Activated CD4-positive, alpha-beta T cell treated with anti-CD3 and anti-CD28 coated beads, Interleukin-2, amount 50 U/mL, for 24 hours (primary cell): Measurements from ENCODE around the gene PJA1.

Experiments
- DNase-seq, 2 donors: peaks; one replicate each; pipeline ENCODE4 v3.0.0-alpha.2; 2020; ENCODE audit warnings: low read depth in 1 of 2, low spot score in 1 of 2

PJA1 gene

GRCh38 chrX:69172937-69173336 is 7.7 kb upstream of the PJA1 start:
- no peak for DNase-seq

- DNase-seq, result no peak
These were observed 5.1 kb upstream of the PJA1 start for GRCh38 chrX:69170319-69170718.

GRCh38 chrX:69163936-69164741 is 1.1 kb downstream of the PJA1 start:
- DNase-seq, result peak; percentile 1 to 19

GRCh38 chrX:69162361-69162865 is 2.8 kb downstream of the PJA1 start:
- DNase-seq, result no peak

DNA sequence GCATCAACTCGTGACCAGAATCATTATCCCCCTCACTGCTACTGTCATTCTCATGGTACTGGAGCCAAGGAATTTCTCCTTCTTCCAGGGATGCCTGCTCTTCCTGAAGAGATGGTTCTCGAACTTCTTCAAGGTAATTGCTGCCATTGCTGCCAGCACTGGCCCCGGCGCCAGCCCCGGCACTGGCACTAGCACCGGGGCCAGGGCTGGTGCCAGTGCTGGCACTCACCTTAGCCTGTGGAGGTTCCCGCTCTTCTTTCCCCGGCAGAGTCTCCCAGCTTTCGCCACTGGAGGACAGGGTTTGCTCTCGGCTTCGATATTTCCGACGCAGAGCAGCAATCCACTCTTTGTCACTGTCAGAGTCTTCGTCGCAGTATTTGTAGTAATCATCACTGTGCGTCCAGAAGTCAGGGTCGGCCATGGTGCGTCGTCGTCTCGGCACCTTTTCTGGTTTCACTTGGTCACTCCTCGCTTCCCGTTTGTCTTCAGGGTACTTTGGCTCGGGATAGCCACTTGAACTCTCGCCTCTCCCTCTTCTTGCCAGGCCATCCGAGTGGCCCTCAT is 3.4 kb downstream of the PJA1 start:
- DNase-seq, result no peak

DNA sequence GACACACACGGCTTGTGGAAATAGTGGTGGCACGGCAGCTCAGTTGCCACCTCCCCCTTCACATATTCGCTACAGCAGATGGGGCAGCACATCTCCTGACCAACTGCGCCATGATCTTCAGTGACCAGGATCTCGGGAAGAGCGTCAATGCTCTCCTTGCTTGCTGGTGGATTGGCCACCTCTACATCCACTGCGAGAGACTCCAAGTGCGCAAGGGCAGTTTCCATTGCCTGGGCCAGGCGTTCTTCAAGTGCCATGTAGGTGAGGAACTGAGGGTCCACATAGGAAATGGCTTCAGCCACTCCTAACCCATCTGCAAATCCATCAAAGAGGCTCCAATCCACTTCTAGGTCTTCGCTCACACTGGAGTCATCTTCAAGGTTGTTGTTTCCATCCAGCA is 3.9 kb downstream of the PJA1 start:
- DNase-seq, result no peak

DNA sequence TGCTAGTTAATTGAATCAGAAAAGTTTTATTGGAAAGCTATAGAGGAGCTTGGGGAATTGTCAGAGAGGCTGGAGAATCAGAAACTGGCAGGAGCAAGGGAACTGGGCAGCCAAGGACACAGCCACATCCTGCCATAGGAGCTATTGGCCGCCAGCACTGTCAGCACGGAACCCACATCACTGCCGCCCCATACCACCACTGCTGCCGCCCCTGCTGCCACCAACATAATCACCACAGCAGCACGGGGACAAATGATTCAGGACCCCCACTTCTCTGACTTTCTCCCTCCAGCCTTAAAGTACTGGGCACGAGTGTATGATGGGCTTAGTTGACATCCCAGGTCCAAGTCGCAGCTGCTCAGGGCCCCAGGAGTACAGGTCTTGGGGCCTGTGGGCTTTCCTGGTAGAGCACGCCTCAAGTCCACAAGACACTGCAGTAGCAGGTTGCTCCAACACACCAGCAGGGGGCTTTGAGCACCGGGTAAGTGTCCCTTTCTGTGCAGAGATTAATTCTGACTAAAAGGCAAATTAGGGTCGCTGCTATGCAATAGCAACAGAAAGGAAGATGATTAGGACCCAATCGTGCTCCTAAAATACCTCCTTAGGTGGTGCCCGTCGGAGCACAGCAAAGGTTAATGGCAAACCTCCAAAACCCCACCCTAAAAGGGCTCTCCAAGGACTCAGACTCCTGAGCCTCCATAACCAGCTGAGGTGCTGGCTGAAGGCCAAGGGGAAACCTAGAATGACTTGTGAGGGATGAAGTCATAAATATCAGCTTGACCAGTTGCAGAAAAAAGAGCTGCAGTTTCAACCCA is 6.9 kb downstream of the PJA1 start:
- DNase-seq, result no peak

GRCh38 chrX:69156638-69157037 is 8.6 kb downstream of the PJA1 start:
- no peak for DNase-seq

DNA sequence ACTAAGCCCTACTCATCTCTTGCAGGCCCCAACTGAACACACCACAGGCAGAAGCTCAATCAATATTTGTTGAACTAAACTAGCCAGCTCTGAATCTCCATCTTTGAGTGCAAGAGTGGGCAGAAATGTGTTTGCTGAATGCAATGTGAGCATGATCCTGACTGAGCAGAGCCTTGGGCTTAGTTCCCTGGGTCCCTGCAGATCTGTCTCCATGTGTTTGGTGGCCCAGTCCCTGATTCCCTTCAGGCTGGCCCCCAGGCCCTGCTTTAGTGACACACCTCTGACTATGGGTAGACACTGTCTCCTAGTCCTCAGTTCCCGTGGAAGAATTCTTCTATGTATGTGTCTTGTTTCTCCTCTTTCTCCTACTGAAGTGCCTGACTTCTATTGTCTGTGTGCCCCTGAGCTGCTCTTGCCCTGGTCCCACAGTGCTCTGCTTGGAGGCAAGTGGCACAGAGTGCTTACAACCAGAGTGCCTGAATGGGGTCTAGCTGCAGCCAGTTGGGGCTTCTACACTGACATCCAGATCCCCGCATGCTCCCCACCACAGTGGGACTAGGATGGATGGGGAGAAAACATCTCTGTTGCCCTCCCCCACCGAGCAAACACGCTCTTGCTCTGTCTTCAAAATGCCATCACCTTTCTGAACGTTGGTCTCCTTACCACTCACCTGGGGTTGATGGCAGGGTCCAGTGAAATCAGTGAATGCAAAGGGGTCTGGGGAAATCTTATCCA is 9.3 kb downstream of the PJA1 start:
- DNase-seq, result no peak

DNA sequence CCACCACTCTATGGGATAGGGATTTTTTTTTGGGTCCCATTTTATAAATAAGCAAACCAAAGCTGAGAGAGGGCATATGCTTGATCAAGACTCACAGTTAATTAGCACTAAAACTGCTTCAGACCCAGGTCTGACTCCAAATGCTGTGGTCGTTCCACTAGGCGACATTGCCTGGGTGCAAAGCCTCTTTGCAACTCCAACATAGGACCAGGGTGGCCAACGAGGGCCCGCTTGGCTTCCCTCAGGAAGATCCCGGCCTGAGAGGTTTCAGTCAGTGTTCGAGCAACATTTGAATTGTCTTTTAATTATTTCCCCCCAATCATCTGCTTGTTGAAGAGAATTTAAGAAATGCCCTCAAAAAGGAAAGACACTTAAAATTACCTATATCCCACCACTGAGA is 11.2 kb downstream of the PJA1 start:
- no peak for DNase-seq

- DNase-seq, result no peak
These were observed 12.1 kb downstream of the PJA1 start for GRCh38 chrX:69153060-69153730.

- DNase-seq, result no peak
These were observed 12.8 kb downstream of the PJA1 start for GRCh38 chrX:69152417-69152841.

DNA sequence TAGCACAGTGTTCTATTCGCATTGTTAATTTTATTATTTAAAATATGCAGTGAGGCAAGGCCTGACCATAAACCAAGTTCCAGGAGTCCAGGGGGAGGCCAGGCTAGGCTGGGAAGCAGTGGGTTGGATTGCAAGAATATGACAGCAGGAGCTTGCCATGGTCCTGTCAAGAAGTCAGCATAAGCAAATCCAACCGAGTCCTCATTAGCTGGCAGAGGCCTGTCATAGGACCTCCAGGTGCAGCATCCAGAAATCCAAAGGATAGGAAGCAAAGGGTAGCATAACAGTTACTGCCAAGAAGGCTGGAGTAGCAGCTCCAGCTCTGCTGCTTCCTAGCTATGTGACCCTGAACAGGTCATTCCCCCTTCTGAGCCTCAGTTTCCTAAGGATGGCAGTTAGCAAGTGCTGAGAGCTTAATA is 13.4 kb downstream of the PJA1 start:
- DNase-seq, result no peak

GRCh38 chrX:69150281-69150960 is 14.8 kb downstream of the PJA1 start:
- DNase-seq, result no peak

- no peak for DNase-seq
These were observed 15.6 kb downstream of the PJA1 start for GRCh38 chrX:69149466-69150280.

DNA sequence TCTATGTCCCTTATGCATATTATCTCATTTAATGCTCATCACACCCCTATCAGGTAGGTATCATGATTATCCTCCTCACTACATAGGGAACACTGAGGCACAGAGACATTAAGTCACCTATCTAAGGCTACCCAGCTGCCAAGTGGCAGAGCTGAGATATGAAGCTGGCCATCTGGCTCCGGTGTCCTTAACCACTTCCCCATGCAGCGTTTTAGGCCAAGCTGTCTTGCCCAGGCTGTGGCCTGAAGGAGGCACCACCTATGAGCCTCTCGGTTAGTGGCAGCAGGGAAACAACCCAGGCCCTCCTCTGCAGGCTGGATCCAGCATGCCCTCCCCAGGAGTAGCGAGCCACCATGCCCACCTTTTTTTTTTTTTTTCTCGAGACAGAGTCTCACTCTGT is 16.3 kb downstream of the PJA1 start:
- DNase-seq, result no peak

DNA sequence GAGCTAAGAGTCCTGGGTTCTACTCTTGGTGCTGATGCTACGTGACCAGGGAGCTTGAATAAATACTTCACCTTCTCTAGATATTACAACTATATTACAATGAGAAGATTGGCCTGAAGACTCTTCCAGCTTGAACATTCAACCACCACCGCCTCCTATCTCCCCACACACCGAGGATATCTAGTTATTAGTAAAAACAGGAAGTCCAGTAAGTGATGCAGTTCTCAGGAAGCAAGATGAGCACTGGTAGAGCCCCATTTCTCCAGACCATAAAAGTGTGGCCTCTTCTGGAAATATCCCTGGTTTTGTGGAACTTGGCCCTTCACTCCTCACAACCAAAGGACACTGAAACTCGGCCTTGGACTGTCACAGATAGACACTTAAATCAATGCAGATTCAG is 18.5 kb downstream of the PJA1 start:
- DNase-seq, result no peak

GRCh38 chrX:69145714-69146113 is 19.5 kb downstream of the PJA1 start:
- no peak for DNase-seq
